ENCODE results near the gene XYLT1.

DNA sequence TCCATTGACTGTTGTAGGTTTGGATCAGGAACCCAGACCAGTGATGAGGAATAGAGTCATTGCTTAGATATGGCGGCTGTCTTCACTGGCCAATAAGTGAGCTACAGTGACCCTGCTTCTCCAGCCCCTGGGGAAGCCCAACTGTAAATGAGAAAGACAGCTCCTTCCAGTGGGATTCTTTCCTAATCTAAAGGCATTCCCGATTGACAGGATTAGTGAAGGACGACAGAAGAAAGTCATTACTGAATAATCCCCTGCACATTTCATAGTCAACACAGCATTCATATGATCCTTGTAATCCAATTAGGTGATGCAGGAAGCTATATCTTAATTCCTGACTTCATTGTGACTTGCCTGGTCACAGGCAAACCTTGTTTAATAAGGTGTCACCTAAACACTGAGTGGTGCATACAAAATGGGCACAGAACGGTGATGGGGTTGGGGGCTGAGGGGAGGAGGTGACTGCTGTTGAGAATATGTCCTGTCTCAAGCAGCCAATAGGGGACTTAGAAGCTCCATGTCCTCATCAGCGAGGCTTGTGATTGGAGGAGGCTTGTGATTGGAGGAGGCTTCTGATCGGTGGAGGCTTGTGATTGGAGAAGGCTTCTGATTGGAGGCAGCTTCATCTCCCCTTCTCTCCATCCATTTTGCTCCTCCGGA, 242.6 kb downstream of the XYLT1 start:
- TF ChIP-seq CTCF (conservative IDR thresholded peaks at IDR 0.05; ENCODE audit: low read length) (no peak), EZH2phosphoT487 (IDR thresholded peaks at IDR 0.05; ENCODE audit: borderline replicate concordance) (no peak)

All from Loucy (cell line).